HCT116 (cell line): Measurements from ENCODE around the gene AXIN1. TPM values are rescaled to one million over a fixed set of nuclear protein-coding genes. Genes with fewer than 3 reads are reported as not detected.

Source experiments
- ATAC-seq: fragments of 200-7000 bp; cut with Tn5 transposase; 2 replicates; pipeline ENCODE4 v1.9.1; 2020; ENCODE audit warnings: mild to moderate bottlenecking, moderate library complexity
- BruUV-seq: library from RNA; stranded (reverse); fragments of 400-500 nt; replicated peaks from 2 replicates; lab custom pipeline; 2021; lab: Mats Ljungman, UMichigan
- CTCF ChIA-PET: fragments of 300-600 bp; sonication (Branson Sonifier 250); formaldehyde crosslinking; loops from one replicate; lab custom pipeline; 2021; ENCODE audit warnings: antibody characterized with exemption; lab: Charles Lee
- POLR2A ChIA-PET: fragments of 300-600, 350-600 bp; sonication (Branson Sonifier 250); formaldehyde crosslinking; loops from one replicate; lab custom pipeline; 2021; ENCODE audit warnings: antibody characterized with exemption; lab: Charles Lee
- RAD21 ChIA-PET, 2 experiments: fragments of 300-600 bp; sonication (Branson Sonifier 250); formaldehyde crosslinking; loops; one replicate each; lab custom pipeline; 2023; ENCODE audit warnings: low total read pairs in 2 of 2; ENCODE audit not compliant: uncharacterized antibody in 2 of 2, unreplicated experiment in 2 of 2, low non-redundant PET in 1 of 2; lab: Charles Lee
- DNase-seq: peaks from one replicate; pipeline ENCODE4 v3.0.0-alpha.2; 2010; ENCODE audit warnings: low read depth, low spot score
- H2AFZ ChIP-seq: fragments of 200-600 bp; shearing (Covaris generic), sonication (generic); 2 replicates; pipeline ENCODE4 v1.6.1; 2017; ENCODE audit warnings: low read depth, mixed run types, mixed read lengths, antibody characterized with exemption, low read length; ENCODE audit not compliant: poor library complexity, severe bottlenecking
- H3K27ac ChIP-seq: 2 replicates; pipeline ENCODE4 v1.5.1; 2012; ENCODE audit warnings: low read depth, low read length
- H3K27me3 ChIP-seq: fragments of 200-600 bp; sonication (generic); 2 replicates; pipeline ENCODE4 v1.6.1; 2016; ENCODE audit warnings: mixed run types, low read length, mixed read lengths; ENCODE audit not compliant: insufficient read depth
- H3K36me3 ChIP-seq, 2 experiments: fragments of 200-500 bp in 1 of 2; fragments of 200-600 bp in 1 of 2; sonication (Bioruptor generic) in 1 of 2; sonication (generic) in 1 of 2; 2 replicates each; pipeline versions ENCODE4 v1.5.1 to v1.6.1; 2014 to 2016; ENCODE audit warnings: low read length in 2 of 2, inconsistent platforms in 1 of 2, mixed read lengths in 1 of 2, mixed run types in 1 of 2; ENCODE audit not compliant: insufficient read depth in 2 of 2, control insufficient read depth in 1 of 2
- H3K4me1 ChIP-seq, 2 experiments: fragments of 200-600 bp in 1 of 2; sonication (generic) in 1 of 2; 2 replicates each; pipeline versions ENCODE4 v1.5.1 to v1.6.1; 2012 to 2017; ENCODE audit warnings: low read length in 2 of 2, inconsistent platforms in 1 of 2, mild to moderate bottlenecking in 1 of 2, mixed read lengths in 1 of 2, mixed run types in 1 of 2, moderate library complexity in 1 of 2; ENCODE audit not compliant: insufficient read depth in 2 of 2, control insufficient read depth in 1 of 2
- H3K4me2 ChIP-seq: fragments of 200-600 bp; sonication (generic); 2 replicates; pipeline ENCODE4 v1.6.1; 2017; ENCODE audit warnings: mixed run types, low read length, mixed read lengths
- H3K4me3 ChIP-seq, 2 experiments: fragments of 200-600 bp in 1 of 2; sonication (generic) in 1 of 2; replicated peaks in 1 of 2; 2 replicates each; pipeline ENCODE4 v1.5.1; 2011 to 2016; ENCODE audit warnings: low read length in 2 of 2, control low read depth in 1 of 2, low read depth in 1 of 2, mild to moderate bottlenecking in 1 of 2, mixed read lengths in 1 of 2, mixed run types in 1 of 2
- H3K79me2 ChIP-seq: fragments of 200-600 bp; sonication (generic); 2 replicates; pipeline ENCODE4 v1.6.1; 2017; ENCODE audit warnings: mild to moderate bottlenecking, mixed run types, low read length, moderate library complexity, mixed read lengths; ENCODE audit not compliant: insufficient read depth
- H3K9ac ChIP-seq: fragments of 200-600 bp; sonication (generic); 2 replicates; pipeline ENCODE4 v1.6.1; 2016; ENCODE audit warnings: low read length, mixed read lengths
- H3K9me2 ChIP-seq: fragments of 200-600 bp; sonication (generic), shearing (Covaris generic); 2 replicates; pipeline ENCODE4 v1.6.1; 2017; ENCODE audit warnings: mixed run types, mild to moderate bottlenecking, moderate library complexity; ENCODE audit not compliant: insufficient read depth
- H3K9me3 ChIP-seq, 2 experiments: fragments of 200-500 bp in 1 of 2; fragments of 200-600 bp in 1 of 2; sonication (Bioruptor generic) in 1 of 2; sonication (generic) in 1 of 2; 2 replicates each; pipeline ENCODE4 v1.6.1; 2014 to 2017; ENCODE audit warnings: low read length in 2 of 2, mixed read lengths in 2 of 2, inconsistent platforms in 1 of 2, low read depth in 1 of 2, mild to moderate bottlenecking in 1 of 2, mixed run types in 1 of 2, moderate library complexity in 1 of 2; ENCODE audit not compliant: control insufficient read depth in 1 of 2, insufficient read depth in 1 of 2
- H4K20me1 ChIP-seq: fragments of 200-600 bp; sonication (generic), shearing (Covaris generic); 2 replicates; pipeline ENCODE4 v1.6.1; 2017; ENCODE audit warnings: mixed run types, mild to moderate bottlenecking, moderate library complexity; ENCODE audit not compliant: insufficient read depth
- ATF3 ChIP-seq: IDR thresholded peaks from 2 replicates; pipeline ENCODE4 v1.6.1; 2012
- CBX3 ChIP-seq: IDR thresholded peaks from 2 replicates; pipeline ENCODE4 v1.6.1; 2012; ENCODE audit warnings: low read depth
- CEBPB ChIP-seq: IDR thresholded peaks from 2 replicates; pipeline ENCODE4 v1.6.1; 2012; ENCODE audit warnings: low read depth
- ELF1 ChIP-seq: IDR thresholded peaks from 2 replicates; pipeline ENCODE4 v1.6.1; 2012; ENCODE audit warnings: low read depth, borderline replicate concordance
- FOSL1 ChIP-seq: IDR thresholded peaks from 2 replicates; pipeline ENCODE4 v1.6.1; 2012; ENCODE audit warnings: low read depth
- POLR2A ChIP-seq: IDR thresholded peaks from 2 replicates; pipeline ENCODE4 v1.7.0; 2011; ENCODE audit warnings: borderline replicate concordance; ENCODE audit not compliant: insufficient read depth, insufficient read length; ENCODE audit errors: extremely low read depth
- RAD21 ChIP-seq: IDR thresholded peaks from 2 replicates; pipeline ENCODE4 v1.6.1; 2012; ENCODE audit warnings: low read depth, mild to moderate bottlenecking
- SP1 ChIP-seq: IDR thresholded peaks from 2 replicates; pipeline ENCODE4 v1.6.1; 2012; ENCODE audit warnings: low read depth
- SRF ChIP-seq: IDR thresholded peaks from 2 replicates; pipeline ENCODE4 v1.6.1; 2012; ENCODE audit warnings: low read depth
- TCF7L2 ChIP-seq: IDR thresholded peaks from 2 replicates; pipeline ENCODE4 v1.7.0; 2011; ENCODE audit warnings: borderline replicate concordance, inconsistent platforms; ENCODE audit not compliant: insufficient read depth, insufficient read length; ENCODE audit errors: extremely low read depth
- YY1 ChIP-seq: IDR thresholded peaks from 2 replicates; pipeline ENCODE4 v1.6.1; 2011; ENCODE audit warnings: low read length, low read depth, moderate library complexity, mild to moderate bottlenecking; ENCODE audit not compliant: insufficient replicate concordance; ENCODE audit errors: extremely low read depth
- intact Hi-C: fragments of 100-400 bp; cut with micrococcal nuclease; formaldehyde crosslinking; loops from 2 replicates; pipeline ENCODE4 v1.10.0; 2022
- total RNA-seq: library from RNA; stranded (reverse); gene quantifications from one replicate; pipeline ENCODE4 v1.2.1, GENCODE V29; 2021; ENCODE audit not compliant: unreplicated experiment
- TF ChIP-seq, protein P1 (sequence below): IDR thresholded peaks from 2 replicates; pipeline ENCODE4 v1.6.1; 2011; ENCODE audit warnings: mild to moderate bottlenecking, low read length, moderate library complexity; ENCODE audit not compliant: insufficient replicate concordance; ENCODE audit errors: extremely low read depth

AXIN1 gene
- total RNA-seq, 1 experiment from 2014 or later, result 20.2 TPM

- no TSS peak for BruUV-seq
- no peak for TF ChIP-seq TCF7L2
- TF ChIP-seq CBX3, result no peak
- no peak for TF ChIP-seq POLR2A
- TF ChIP-seq FOSL1, result no peak
- TF ChIP-seq SRF, result no peak
- no peak for TF ChIP-seq YY1
- TF ChIP-seq ELF1, result no peak
- TF ChIP-seq CEBPB, result no peak
- no peak for TF ChIP-seq RAD21
- TF ChIP-seq SP1, result no peak
- TF ChIP-seq ATF3, result no peak
- TF ChIP-seq, protein P1, sequence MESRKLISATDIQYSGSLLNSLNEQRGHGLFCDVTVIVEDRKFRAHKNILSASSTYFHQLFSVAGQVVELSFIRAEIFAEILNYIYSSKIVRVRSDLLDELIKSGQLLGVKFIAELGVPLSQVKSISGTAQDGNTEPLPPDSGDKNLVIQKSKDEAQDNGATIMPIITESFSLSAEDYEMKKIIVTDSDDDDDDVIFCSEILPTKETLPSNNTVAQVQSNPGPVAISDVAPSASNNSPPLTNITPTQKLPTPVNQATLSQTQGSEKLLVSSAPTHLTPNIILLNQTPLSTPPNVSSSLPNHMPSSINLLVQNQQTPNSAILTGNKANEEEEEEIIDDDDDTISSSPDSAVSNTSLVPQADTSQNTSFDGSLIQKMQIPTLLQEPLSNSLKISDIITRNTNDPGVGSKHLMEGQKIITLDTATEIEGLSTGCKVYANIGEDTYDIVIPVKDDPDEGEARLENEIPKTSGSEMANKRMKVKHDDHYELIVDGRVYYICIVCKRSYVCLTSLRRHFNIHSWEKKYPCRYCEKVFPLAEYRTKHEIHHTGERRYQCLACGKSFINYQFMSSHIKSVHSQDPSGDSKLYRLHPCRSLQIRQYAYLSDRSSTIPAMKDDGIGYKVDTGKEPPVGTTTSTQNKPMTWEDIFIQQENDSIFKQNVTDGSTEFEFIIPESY, result no peak
- H4K20me1 ChIP-seq, result no peaks in the 10 kb centered on the region
- CTCF ChIA-PET, result no interaction called here
- RAD21 ChIA-PET, result no interaction called here
- intact Hi-C loops, result no loop called here
- H3K9me3 ChIP-seq, result no peaks in the 10 kb centered on the region
- H3K27me3 ChIP-seq, result no peaks in the 10 kb centered on the region
- peaks cover 0 to 7% of the 10 kb centered on the region in 2 experiments; a peak in 1 of 4 replicates for H3K4me1 ChIP-seq
- no peak overlapping the region for H3K4me3 ChIP-seq
- peaks cover 64% of the 10 kb centered on the region for H3K79me2 ChIP-seq
- DNase-seq (no peak), ATAC-seq (no peak)
- H3K36me3 ChIP-seq, result no peaks in the 10 kb centered on the region
- H3K4me2 ChIP-seq, result no peak overlapping the region
- POLR2A ChIA-PET, result no interaction called here
- H2AFZ ChIP-seq, result no peak overlapping the region
- H3K9me2 ChIP-seq, result no peaks in the 10 kb centered on the region
- H3K27ac ChIP-seq, result no peak overlapping the region
- no peak overlapping the region for H3K9ac ChIP-seq
Measured at GRCh38 chr16:337437-337836, 15.1 kb downstream of the AXIN1 start.
